ENCODE data around the gene BRD9. TPM values are rescaled to one million over a fixed set of nuclear protein-coding genes. Genes with fewer than 3 reads are reported as not detected.
A peak's percentile ranks its signal among the peaks of the same experiment; 100 is the strongest.

The BRD9 gene
- total and polyA plus RNA-seq, 2 of the 4 experiments (the other 2 are of a cell fraction) = 22.0 to 43.4 TPM

- Histone ChIP-seq H4K20me1 (ENCODE audit: insufficient read depth, low read length) (no peaks in the 10 kb centered on the region), H3K9me1 (ENCODE audit: insufficient read depth, low read length) (no peaks in the 10 kb centered on the region), H3K4me1 (ENCODE audit: control insufficient read depth, insufficient read depth, low read length) (no peaks in the 10 kb centered on the region; the same call in 1 of the 2 replicates), H4K91ac (ENCODE audit: insufficient read depth, low read depth, low read length) (no peak overlapping the region), H3K4me3 (ENCODE audit: insufficient read depth, low read depth, low read length) (no peak overlapping the region), H3K4me2 (ENCODE audit: low read depth, low read length) (no peak overlapping the region), H2BK15ac (ENCODE audit: low read depth, low read length) (no peak overlapping the region), H2BK120ac (ENCODE audit: low read depth, low read length) (no peak overlapping the region), H4K5ac (ENCODE audit: low read depth, low read length) (no peak overlapping the region), H2AK9ac (replicated peaks; ENCODE audit: low read depth, low read length, poor library complexity) (no peak overlapping the region), H3K18ac (ENCODE audit: low read depth, low read length) (no peak overlapping the region), H2BK5ac (ENCODE audit: low read depth, low read length, poor library complexity, severe bottlenecking) (no peak overlapping the region), H4K8ac (ENCODE audit: low read depth in 2 of 2, low read length in 2 of 2) (no peak overlapping the region), H3K14ac (replicated peaks; ENCODE audit: low read depth, low read length) (no peak overlapping the region), H2AFZ (replicated peaks; ENCODE audit: low read length, poor library complexity) (peak overlapping the region; percentile 4), H2AK5ac (ENCODE audit: low read depth, low read length) (no peak overlapping the region), H2BK20ac (ENCODE audit: low read depth, low read length) (no peak overlapping the region), H3K9ac (ENCODE audit: low read depth, low read length) (no peak overlapping the region), H3K27ac (ENCODE audit: insufficient read depth, low read length) (no peak overlapping the region), H3K9me3 (ENCODE audit: control insufficient read depth, insufficient read depth, low read length) (no peaks in the 10 kb centered on the region), H3K56ac (ENCODE audit: extremely low read depth, insufficient read depth, low read length) (no peak overlapping the region), H3K4ac (ENCODE audit: low read depth, low read length) (no peak overlapping the region), H3K27me3 (ENCODE audit: control insufficient read depth, insufficient read depth, low read length) (peaks cover 7% of the 10 kb centered on the region), H3K23ac (ENCODE audit: low read depth, low read length) (no peak overlapping the region), H3K36me3 (ENCODE audit: control insufficient read depth, insufficient read depth, low read length) (peaks cover 3% of the 10 kb centered on the region), H3K79me1 (ENCODE audit: low read depth in 1 of 2, low read length in 2 of 2) (no peaks in the 10 kb centered on the region)
- CTCF ChIA-PET = interaction anchor here (0.6 to 3.2 kb wide), 16 partner anchors 8 to 722 kb away, joined by 3 to 17 read pairs (median 4); no protein-coding TSS in a partner anchor
- POLR2A ChIA-PET (ENCODE audit: unreplicated experiment) = no interaction called here
- in situ Hi-C loops (cut with MboI; ENCODE audit: low sequenced_read_pairs) = no loop called here
- WGBS, 2 experiments (ENCODE audit: extremely low coverage in 2 of 2, insufficient read length in 1 of 2) = 20% methylated on average over 7 of the region's 17 CpGs; no CpG with 5 or more reads in 1 of the 2 experiments
- dilution Hi-C loops (cut with HindIII; ENCODE audit: low sequenced_read_pairs, unreplicated experiment) = no loop called here
- intact Hi-C loops (cut with micrococcal nuclease) = loop anchor here (1.0 to 5.0 kb wide), 5 partner anchors 59 to 717 kb away; partner anchors contain the start of gene NKD2
- no TSS peak for BruUV-seq (replicated peaks)
- DNase-seq (peak; percentile 55), ATAC-seq (ENCODE audit: low read depth) (peak; percentile 97)
- TF ChIP-seq MAZ (IDR thresholded peaks at IDR 0.05; ENCODE audit: borderline replicate concordance, low read depth, low read length) (peak; percentile 15; the same call in 1 of the 2 replicates), RCOR1 (IDR thresholded peaks at IDR 0.05; ENCODE audit: insufficient replicate concordance, low read length) (no peak), CTCF (conservative IDR thresholded peaks at IDR 0.05; ENCODE audit: low read depth, low read length) (peak; percentile 93), RAD21 (IDR thresholded peaks at IDR 0.05; ENCODE audit: low read length) (peak; percentile 95), POLR2A (IDR thresholded peaks at IDR 0.05; ENCODE audit: low read depth, low read length) (0 out of 2 replicates have a peak, but pooled peaks have one; percentile 26), SMC3 (IDR thresholded peaks at IDR 0.05; ENCODE audit: low read depth, low read length) (peak; percentile 86), ELK1 (IDR thresholded peaks at IDR 0.05; ENCODE audit: borderline replicate concordance, low read depth, low read length) (no peak), MAFK (IDR thresholded peaks at IDR 0.05; ENCODE audit: low read depth, low read length) (0 out of 2 replicates have a peak, but pooled peaks have one; percentile 9)
Observed at GRCh38 chr5:923281-923873, 30.8 kb upstream of the BRD9 start.

Measured in IMR-90 (cell line).